ENCODE results near the gene CEP350.

- no peak for TF ChIP-seq CTCF (IDR thresholded peaks at IDR 0.05)
- TF ChIP-seq POLR2A (IDR thresholded peaks at IDR 0.05), result no peak
- TF ChIP-seq POLR2AphosphoS5 (IDR thresholded peaks at IDR 0.05), result no peak
These were observed 180.9 kb downstream of the CEP350 start for GRCh38 chr1:180135535-180135934.
